GM21737 (cell line): ENCODE measurements around the gene NCOA7.
"Not testable (repeated sequence)": the region's sequence is repeated elsewhere in the genome, so short reads cannot be mapped to it uniquely, and the experiment has no call there.

Source experiments
- ATAC-seq: cut with Tn5 transposase; IDR thresholded peaks from one replicate; pipeline ENCODE4 v1.9.1; 2021; ENCODE audit warnings: mild to moderate bottlenecking, moderate library complexity; ENCODE audit not compliant: unreplicated experiment

Gene NCOA7

GRCh38 chr6:125834348-125834747 lies 43.6 kb downstream of the NCOA7 start:
- peak; percentile 86 for ATAC-seq

GRCh38 chr6:125835221-125835744 lies 44.5 kb downstream of the NCOA7 start:
- ATAC-seq = no peak

- no peak for ATAC-seq
Measured at GRCh38 chr6:125836466-125836865, 45.7 kb downstream of the NCOA7 start.

DNA sequence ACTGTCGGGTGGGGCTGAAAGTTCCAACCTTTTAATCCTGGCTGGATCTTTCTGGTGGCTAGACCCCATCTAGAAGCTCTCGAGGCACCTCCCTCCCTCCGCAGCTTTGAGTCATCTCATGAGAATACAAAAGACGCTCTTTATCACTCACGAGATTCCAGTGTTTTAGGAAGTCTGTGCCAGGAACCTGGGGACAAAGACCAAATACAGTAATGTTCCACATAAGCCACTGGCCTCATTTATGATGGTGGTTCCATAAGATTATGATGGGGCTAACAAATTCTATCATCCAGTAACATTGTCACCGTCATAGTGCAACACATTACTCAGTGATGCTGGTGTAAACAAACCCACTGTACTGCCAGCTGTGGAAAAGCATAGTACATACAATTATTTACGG lies 48.7 kb downstream of the NCOA7 start:
- no peak for ATAC-seq

DNA sequence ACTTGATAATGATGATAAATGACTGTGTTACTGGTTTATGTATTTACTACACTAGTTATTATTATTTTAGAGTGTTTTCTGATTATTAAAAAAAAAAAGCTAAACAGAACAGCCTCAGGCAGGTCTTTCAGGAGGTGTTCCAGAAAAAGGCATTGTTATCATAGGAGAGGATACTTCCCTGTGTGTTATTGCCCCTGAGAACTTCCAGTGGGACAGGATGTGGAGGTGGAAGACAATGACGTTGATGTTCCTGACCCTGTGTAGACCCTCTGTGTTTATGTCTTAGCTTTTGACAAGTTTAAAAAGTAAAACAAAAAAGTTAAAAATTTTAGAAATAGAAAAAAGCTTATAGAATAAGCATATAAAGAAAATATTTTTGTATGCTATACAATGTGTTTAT lies 49.1 kb downstream of the NCOA7 start:
- no peak for ATAC-seq

- ATAC-seq = no peak
Measured at GRCh38 chr6:125841356-125842090, 50.8 kb downstream of the NCOA7 start.

- ATAC-seq = no peak
Measured at GRCh38 chr6:125842091-125842626, 51.4 kb downstream of the NCOA7 start.

GRCh38 chr6:125843593-125843992 lies 52.8 kb downstream of the NCOA7 start:
- no peak for ATAC-seq

- no peak for ATAC-seq
Measured at GRCh38 chr6:125844989-125845388, 54.2 kb downstream of the NCOA7 start.

- ATAC-seq = no peak
Measured at GRCh38 chr6:125846292-125847024, 55.7 kb downstream of the NCOA7 start.

DNA sequence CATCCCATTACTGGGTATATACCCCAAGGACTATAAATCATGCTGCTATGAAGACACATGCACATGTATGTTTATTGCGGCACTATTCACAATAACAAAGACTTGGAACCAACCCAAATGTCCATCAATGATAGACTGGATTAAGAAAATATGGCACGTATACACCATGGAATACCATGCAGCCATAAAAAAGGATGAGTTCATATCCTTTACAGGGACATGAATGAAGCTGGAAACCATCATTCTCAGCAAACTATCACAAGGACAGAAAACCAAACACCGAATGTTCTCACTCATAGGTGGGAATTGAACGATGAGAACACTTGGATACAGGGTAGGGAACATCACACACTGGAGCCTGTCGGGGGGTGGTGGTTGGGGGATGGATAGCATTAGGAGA lies 57.5 kb downstream of the NCOA7 start:
- not testable (repeated sequence) for ATAC-seq

DNA sequence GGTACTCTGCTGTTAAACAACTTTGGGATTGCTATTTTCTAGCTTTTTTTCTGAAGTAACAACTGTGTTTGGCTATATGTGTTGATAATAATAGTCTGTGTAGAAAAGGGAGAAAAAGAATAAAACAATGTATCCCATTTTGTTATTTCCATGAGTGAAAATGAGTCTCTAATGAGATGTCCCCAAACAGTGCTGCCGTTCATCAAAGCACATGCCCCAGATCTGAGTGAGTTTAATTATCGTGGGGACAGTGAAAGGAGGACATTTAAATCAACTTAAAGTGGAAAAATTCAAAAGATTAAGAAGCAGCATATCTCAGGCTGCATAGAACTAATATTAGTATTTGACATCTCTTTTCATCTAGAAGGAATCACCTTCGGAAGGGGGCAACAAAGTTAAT lies 59.6 kb downstream of the NCOA7 start:
- no peak for ATAC-seq

DNA sequence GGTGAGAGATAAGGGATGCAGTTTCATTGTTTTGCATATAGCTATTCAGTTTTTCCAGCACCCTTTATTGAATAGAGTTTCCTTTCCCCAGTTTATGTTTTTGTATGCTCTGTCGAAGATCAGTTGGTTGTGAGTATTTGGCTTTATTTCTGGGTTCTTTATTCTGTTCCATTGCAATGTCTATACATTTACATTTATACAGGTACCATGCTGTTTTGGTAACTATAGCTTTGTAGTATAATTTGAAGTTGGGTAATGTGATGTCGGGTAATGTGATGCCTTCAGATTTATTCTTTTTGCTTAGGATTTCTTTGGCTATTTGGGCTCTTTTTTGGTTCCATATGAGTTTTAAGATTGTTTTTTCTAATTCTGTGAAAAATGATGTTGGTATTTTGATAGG lies 61.8 kb downstream of the NCOA7 start:
- ATAC-seq = no peak

DNA sequence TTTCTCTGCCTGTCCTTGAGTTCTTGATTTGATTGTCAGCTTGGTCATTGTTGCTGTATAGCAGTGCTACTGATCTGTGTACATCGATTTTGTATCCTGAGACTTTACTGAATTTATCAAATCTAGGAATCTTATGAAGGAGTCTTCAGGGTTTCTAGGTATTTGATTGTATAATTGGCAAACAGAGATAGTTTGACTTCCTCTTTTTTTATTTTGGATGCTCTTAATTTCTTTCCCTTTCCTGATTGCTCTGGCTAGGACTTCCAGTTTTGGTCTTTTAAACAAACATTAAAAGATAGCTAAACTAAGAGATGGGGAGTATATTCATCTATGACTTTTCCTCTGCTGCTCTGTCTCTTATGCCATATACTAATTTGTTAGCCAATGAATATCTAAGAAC lies 62.4 kb downstream of the NCOA7 start:
- ATAC-seq = no peak

DNA sequence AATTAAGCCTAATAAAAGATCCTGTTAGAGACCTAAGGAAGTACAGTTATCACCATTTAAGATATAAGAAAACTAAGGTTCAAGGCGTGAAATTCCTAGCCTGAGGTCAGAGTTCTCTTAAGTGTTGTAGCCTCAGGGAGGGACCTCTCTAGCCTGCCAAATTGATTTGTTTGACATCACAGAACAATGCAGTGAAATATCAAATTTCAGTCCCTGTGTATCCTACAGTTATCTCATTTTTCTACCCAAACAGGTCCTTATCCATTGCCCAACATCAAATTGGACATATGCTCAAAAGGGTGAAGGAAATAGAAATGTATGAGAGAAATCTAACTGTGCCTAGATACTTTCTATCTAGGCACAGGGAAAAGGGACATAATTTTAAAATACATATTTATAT lies 63.0 kb downstream of the NCOA7 start:
- no peak for ATAC-seq

GRCh38 chr6:125854355-125854754 lies 63.6 kb downstream of the NCOA7 start:
- no peak for ATAC-seq

- ATAC-seq = no peak
Measured at GRCh38 chr6:125855783-125856182, 65.0 kb downstream of the NCOA7 start.

DNA sequence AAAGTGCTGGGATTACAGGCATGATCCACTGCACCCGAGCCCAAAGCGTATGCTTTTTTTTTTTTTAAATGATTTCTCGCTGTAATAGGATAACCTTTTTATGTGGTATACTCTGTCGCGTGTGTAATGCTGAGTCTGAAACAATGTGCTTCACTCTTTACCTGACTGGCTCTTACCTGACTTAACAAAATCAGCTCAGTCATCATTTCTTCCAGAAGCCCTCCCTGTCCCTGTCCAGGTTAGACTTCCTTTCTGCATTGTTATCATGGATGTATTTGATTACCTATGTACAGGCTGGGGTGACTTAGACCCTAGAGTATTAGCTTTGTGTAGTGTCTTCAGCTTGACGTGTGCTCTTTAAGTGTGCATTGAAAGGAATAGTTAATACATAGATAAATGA lies 67.1 kb downstream of the NCOA7 start:
- ATAC-seq = no peak

GRCh38 chr6:125858427-125859320 lies 67.9 kb downstream of the NCOA7 start:
- no peak for ATAC-seq

DNA sequence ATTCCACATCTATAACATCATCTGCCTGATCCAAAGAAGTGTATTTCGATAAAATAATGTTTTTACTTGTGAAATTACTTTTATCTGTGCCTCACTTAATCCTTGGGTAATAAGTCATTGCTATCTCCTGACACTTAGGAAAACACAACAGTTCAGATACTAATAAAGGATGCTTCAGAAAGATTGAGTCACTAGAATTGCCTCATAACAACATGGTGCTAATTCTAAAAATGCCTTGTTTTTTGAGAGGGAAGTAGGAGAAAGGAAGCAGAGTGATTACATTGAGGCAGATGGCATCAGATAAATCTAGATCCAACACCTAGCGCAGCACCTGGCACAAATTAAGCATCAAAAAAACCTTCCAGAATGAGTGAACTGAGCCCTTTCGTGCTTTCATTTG lies 69.0 kb downstream of the NCOA7 start:
- no peak for ATAC-seq

DNA sequence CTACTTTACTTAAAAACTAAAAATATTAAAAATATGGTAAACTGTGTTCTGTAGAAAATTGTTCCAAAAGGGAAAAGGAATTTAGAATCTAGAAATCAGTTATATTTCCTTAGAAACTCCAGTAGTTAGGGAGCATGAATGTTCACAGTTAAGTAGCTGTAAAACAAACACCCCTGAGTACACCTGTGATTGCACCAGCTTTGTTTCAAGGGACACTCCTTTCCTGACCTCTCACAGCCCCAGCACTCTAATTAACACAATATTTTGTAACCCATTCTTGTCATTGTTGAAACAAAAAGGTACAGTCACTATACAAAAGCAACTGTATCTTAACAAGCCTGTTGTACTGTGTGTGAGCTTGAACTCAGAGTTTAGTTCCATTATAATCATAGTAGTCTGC lies 72.3 kb downstream of the NCOA7 start:
- ATAC-seq = no peak
